ENCODE measurements around the gene KRTAP5-5. TPM values are rescaled to one million over a fixed set of nuclear protein-coding genes. Genes with fewer than 3 reads are reported as not detected.
"Not testable (repeated sequence)": the region's sequence is repeated elsewhere in the genome, so short reads cannot be mapped to it uniquely, and the experiment has no call there.

The KRTAP5-5 gene
- total and polyA plus RNA-seq, 2 donors (not counting 3 experiments of a cell fraction or from before 2014, with no cell fraction given) = not detected

- DNase-seq (ENCODE audit: low read depth, low spot score) (no peak), FAIRE-seq (no peak)
- intact Hi-C loops (cut with micrococcal nuclease) (no loop called here), dilution Hi-C loops (cut with MboI; ENCODE audit: extremely low pct_ligation_motif_present, low sequenced_read_pairs) (no loop called here)
- Histone ChIP-seq H3K9me1 (replicated peaks; ENCODE audit: control insufficient read depth, extremely low read depth, insufficient read depth, low read length) (no peaks in the 10 kb centered on the region), H3K9me3 (replicated peaks; ENCODE audit: control insufficient read depth, insufficient read depth, low read length) (no peaks in the 10 kb centered on the region), H3K4me1 (ENCODE audit: control insufficient read depth, extremely low read depth, insufficient read depth, low read length) (no peaks in the 10 kb centered on the region), H3K9ac (replicated peaks; ENCODE audit: extremely low read depth, insufficient read depth, low read length) (no peak within 1 kb of the TSS), H3K4me2 (ENCODE audit: insufficient read depth, low read length) (no peak within 1 kb of the TSS), H3K4me3 (replicated peaks in 1 of 3; ENCODE audit: insufficient read depth in 1 of 3, low read depth in 1 of 3, low read length in 3 of 3) (no peak within 1 kb of the TSS), H3K27me3 (ENCODE audit: control insufficient read depth in 2 of 2, insufficient read depth in 2 of 2, low read length in 2 of 2) (peaks cover 4 to 5% of the 10 kb centered on the region in 2 experiments), H3K79me2 (ENCODE audit: control insufficient read depth, insufficient read depth, low read length) (no peaks in the 10 kb centered on the region), H4K20me1 (replicated peaks; ENCODE audit: control insufficient read depth, extremely low read depth, insufficient read depth, low read length) (no peaks in the 10 kb centered on the region), H3K27ac (ENCODE audit: insufficient read depth, low read depth, low read length) (no peak within 1 kb of the TSS), H2AFZ (ENCODE audit: low read depth, low read length) (no peak within 1 kb of the TSS), H3K36me3 (ENCODE audit: control insufficient read depth in 2 of 2, extremely low read depth in 1 of 2, insufficient read depth in 2 of 2, low read length in 2 of 2) (no peaks in the 10 kb centered on the region)
- BruUV-seq (replicated peaks) = no TSS peak
- CTCF ChIA-PET = interaction anchor here (5.4 kb wide), 1 partner anchor 23 kb away, joined by 55 read pairs; no protein-coding TSS in a partner anchor
- TF ChIP-seq MAX (IDR thresholded peaks at IDR 0.05; ENCODE audit: insufficient read depth, insufficient read length) (no peak), POLR2AphosphoS5 (IDR thresholded peaks at IDR 0.05; ENCODE audit: insufficient read depth, low read depth, low read length) (no peak), GATA2 (IDR thresholded peaks at IDR 0.05; ENCODE audit: insufficient read depth, insufficient read length, low read depth, low read length) (no peak), FOS (IDR thresholded peaks at IDR 0.05; ENCODE audit: borderline replicate concordance, insufficient read depth, low read length) (no peak)
- POLR2A ChIA-PET = no interaction called here
Observed at GRCh38 chr11:1597994-1598380, 31.6 kb upstream of the KRTAP5-5 start, which contains the start of gene KRTAP5-2. KRTAP5-2 (minus strand) TSS chr11:1598294; CDS start chr11:1598250, 44 bp downstream.

- FAIRE-seq; BruUV-seq (replicated peaks); intact Hi-C loops (cut with micrococcal nuclease); H3K79me2 ChIP-seq (ENCODE audit: control insufficient read depth, insufficient read depth, low read length); H4K20me1 ChIP-seq (replicated peaks; ENCODE audit: control insufficient read depth, extremely low read depth, insufficient read depth, low read length); dilution Hi-C loops (cut with MboI; ENCODE audit: extremely low pct_ligation_motif_present, low sequenced_read_pairs); H3K4me2 ChIP-seq (ENCODE audit: insufficient read depth, low read length); H3K36me3 ChIP-seq (ENCODE audit: control insufficient read depth in 2 of 2, extremely low read depth in 1 of 2, insufficient read depth in 2 of 2, low read length in 2 of 2); H3K4me1 ChIP-seq (ENCODE audit: control insufficient read depth, extremely low read depth, insufficient read depth, low read length); H3K4me3 ChIP-seq (replicated peaks in 1 of 3; ENCODE audit: insufficient read depth in 1 of 3, low read depth in 1 of 3, low read length in 3 of 3); H3K9me3 ChIP-seq (replicated peaks; ENCODE audit: control insufficient read depth, insufficient read depth, low read length); H2AFZ ChIP-seq (ENCODE audit: low read depth, low read length); POLR2A ChIA-PET; H3K27me3 ChIP-seq (ENCODE audit: control insufficient read depth in 2 of 2, insufficient read depth in 2 of 2, low read length in 2 of 2); H3K9me1 ChIP-seq (replicated peaks; ENCODE audit: control insufficient read depth, extremely low read depth, insufficient read depth, low read length); H3K9ac ChIP-seq (replicated peaks; ENCODE audit: extremely low read depth, insufficient read depth, low read length); H3K27ac ChIP-seq (ENCODE audit: insufficient read depth, low read depth, low read length); DNase-seq (ENCODE audit: low read depth, low spot score): not testable (repeated sequence)
- CTCF ChIA-PET = interaction anchor here (5.4 kb wide), 1 partner anchor 23 kb away, joined by 55 read pairs; no protein-coding TSS in a partner anchor
Observed at GRCh38 chr11:1598406-1598805, 31.2 kb upstream of the KRTAP5-5 start.
